ENCODE data around the gene WWP2. TPM values are rescaled to one million over a fixed set of nuclear protein-coding genes. Genes with fewer than 3 reads are reported as not detected.
"Not testable (repeated sequence)": the region's sequence is repeated elsewhere in the genome, so short reads cannot be mapped to it uniquely, and the experiment has no call there.

WWP2 gene
- total RNA-seq, 1 donor = 42.0 TPM

DNA sequence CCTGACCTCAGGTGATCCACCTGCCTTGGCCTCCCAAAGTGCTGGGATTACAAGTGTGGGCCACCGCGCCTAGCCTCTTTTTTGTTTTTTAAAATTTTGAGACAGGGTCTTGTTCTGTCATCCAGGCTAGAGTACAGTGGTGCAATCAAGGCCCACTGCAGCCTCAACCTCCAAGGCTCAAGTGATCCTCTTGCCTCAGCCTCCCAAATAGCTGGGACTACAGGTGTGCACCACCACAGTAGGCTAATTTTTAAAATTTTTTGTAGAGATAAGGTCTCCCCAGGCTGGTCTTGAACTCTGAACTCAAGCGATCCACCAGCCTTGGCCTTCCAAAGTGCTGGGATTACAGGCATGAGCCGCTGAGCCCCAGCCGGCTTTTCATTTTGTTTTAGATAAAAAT, 92.6 kb downstream of the WWP2 start:
- DNase-seq (ENCODE audit: low read depth in 2 of 3, low spot score in 2 of 3) = not testable (repeated sequence)

GRCh38 chr16:69855592-69855991, 93.5 kb downstream of the WWP2 start:
- no peak for DNase-seq (ENCODE audit: low read depth in 2 of 3, low spot score in 2 of 3)

- peak in 1 of 3 donors; percentile 32 for DNase-seq (ENCODE audit: low read depth in 2 of 3, low spot score in 2 of 3)
Observed at GRCh38 chr16:69858191-69859104, 96.3 kb downstream of the WWP2 start.

GRCh38 chr16:69859105-69859989, 97.2 kb downstream of the WWP2 start:
- peak in 2 of 3 donors; percentile 24 to 56 for DNase-seq (ENCODE audit: low read depth in 2 of 3, low spot score in 2 of 3)

- no peak for DNase-seq (ENCODE audit: low read depth in 2 of 3, low spot score in 2 of 3)
Observed at GRCh38 chr16:69860233-69861231, 98.4 kb downstream of the WWP2 start.

- no peak for DNase-seq (ENCODE audit: low read depth in 2 of 3, low spot score in 2 of 3)
Observed at GRCh38 chr16:69861292-69862030, 99.3 kb downstream of the WWP2 start.

GRCh38 chr16:69863401-69864281, 101.5 kb downstream of the WWP2 start:
- DNase-seq (ENCODE audit: low read depth in 2 of 3, low spot score in 2 of 3) = no peak

DNA sequence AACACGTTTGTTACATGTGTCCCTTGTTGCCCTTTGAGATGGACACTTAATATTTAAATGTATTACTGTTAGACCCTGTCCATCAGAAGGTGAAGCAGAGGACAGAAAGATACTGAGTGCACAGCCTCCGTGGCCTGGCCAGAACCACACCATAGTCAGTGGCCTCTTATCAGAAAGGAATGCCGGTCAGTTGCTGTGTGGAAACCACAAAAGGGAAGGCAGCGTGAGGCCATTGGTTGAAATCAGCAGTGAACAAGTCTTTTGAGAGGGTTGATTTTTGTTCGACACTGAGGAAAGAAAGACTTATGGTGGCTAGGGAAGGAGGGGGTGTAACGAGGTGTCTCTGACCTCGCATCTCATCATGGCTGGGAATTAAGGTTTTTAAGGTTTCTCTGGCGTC, 103.6 kb downstream of the WWP2 start:
- no peak for DNase-seq (ENCODE audit: low read depth in 2 of 3, low spot score in 2 of 3)

DNA sequence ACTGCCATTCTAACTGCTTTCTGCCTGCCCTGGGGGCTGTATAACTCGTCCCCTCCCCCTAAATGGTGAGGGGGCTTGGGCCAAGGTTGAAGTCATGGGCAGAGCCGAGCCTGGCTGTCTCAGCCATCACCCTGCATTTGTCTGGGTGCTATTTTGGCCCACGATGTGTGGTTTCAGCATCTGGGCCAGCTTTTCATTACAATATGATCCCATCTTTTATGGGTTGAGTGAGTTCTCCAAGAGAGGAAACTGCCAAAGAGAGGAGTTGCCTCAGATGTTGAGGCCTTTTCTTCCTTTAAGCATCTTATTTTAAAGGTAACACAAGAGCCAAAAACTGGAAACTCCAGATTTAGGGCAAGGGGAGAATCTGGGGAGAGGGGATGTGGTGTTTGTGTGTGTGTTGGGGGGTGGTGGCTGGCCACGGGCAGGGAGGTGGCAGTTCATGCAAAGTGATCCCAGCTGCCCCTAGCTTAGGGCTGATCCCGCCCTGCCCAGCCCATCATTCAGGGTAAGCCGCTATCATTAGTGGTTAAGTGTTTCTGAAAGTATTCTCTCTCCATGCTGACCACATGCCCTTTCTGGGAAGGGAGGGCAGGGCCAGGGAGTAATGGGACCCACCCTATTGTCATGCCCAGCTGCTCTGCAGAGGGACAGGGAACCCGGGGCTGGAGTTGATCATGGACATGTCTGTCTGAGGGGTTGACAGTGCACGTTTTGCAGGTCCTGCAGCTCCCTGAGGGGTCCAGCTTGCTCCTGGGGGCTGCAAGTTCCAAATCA, 105.8 kb downstream of the WWP2 start:
- no peak for DNase-seq (ENCODE audit: low read depth in 2 of 3, low spot score in 2 of 3)

- no peak for DNase-seq (ENCODE audit: low read depth in 2 of 3, low spot score in 2 of 3)
Observed at GRCh38 chr16:69870761-69871160, 108.6 kb downstream of the WWP2 start.

- no peak for DNase-seq (ENCODE audit: low read depth in 2 of 3, low spot score in 2 of 3)
Observed at GRCh38 chr16:69871708-69872107, 109.6 kb downstream of the WWP2 start.

DNA sequence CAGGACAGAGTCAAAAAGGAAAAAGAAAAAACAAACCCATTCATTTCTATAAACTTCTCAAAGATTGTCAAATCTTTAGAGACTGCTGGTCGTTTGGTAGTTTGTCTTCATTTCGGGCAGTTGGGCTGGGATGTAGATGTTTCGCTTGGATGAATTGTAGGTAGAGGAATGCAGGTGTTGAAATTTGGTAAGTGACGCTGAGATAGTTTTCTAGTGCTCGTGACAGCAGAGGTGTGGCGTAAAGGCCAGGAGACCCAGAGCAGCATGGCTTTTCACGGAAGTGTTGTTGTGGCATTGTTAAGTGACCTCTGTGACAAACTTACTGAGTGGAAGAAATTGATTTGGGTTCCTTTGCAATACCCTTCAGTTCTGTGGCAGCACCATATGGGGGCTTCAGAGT, 110.8 kb downstream of the WWP2 start:
- no peak for DNase-seq (ENCODE audit: low read depth in 2 of 3, low spot score in 2 of 3)

DNA sequence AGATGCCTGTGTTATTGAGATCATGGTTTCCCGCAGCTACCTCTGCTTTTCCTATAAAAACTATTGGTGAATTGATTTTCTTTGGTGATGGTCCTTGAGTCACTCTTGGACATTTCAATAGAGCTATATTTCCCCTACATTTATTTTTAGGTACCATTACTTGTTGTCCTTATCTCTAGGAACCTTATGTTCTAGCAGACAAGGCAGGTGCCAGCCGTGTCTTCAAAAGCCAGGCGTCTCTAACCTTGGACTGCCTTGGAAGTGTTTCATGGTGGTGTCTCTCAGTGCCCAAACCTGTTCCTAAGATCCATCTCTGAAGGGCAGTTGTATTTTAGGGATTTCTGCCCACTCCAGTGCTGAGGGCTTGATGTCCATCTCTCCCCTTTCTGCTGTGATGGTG, 111.7 kb downstream of the WWP2 start:
- no peak for DNase-seq (ENCODE audit: low read depth in 2 of 3, low spot score in 2 of 3)

DNA sequence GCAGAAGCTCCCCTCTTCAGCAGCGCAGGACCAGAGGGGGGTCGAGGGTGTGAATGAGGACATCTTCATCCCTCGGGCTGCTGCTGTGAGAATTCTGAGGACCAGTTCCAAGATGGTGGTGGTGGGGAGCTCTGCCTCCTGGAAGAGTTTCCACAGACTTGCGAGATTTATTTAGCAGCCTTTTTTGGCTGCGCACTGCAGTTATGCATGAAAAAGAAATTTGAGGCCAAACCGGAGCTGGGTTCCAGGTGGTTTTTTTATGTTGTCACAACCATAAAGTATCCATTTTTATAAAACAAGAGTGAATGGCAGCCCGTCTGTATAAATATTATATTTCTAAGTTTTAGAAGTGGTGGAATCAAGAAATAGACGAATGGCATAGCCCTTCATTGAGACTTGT, 112.1 kb downstream of the WWP2 start:
- no peak for DNase-seq (ENCODE audit: low read depth in 2 of 3, low spot score in 2 of 3)

DNA sequence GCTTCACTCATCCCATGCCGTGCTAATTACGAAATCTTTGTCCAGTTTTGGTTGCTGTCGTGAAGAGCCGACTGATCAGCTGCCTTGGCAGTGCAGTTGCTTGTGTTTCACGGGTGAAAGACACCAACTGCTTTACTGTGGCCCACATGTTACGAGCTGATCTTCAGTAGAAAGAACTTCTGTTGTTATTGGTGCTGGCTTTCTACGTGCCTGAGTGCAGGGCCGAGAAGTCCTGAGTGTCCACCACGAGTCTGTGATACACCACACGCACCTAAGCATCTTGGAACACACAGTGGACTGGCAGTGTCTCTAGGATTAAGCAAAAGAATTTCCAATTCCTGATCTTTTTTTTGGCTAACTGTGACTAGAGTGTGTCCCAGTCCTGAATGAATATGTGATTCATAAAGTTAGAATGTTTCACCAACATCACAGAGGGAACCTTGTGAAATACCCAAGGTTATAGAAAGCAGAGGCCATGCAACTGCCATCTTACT, 118.6 kb downstream of the WWP2 start:
- no peak for DNase-seq (ENCODE audit: low read depth in 2 of 3, low spot score in 2 of 3)

DNA sequence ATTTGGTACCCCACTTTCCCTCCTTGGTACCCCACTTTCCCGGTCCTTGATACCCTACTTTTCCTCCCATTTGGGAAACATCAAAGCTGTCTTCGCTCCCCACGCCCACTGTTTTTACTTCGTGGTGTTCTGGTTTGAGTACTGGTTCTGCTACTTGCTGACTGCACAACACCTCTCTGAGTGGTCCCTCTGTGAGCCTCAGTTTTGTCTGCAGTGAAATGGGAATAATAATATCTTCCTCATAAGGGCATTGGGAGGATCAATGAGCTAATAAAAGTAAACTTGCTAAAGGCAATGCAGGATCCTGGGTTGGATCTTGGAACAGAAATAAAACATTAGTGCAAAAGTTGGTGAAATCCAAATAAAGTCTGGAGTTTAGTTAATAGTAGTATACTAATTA, 119.0 kb downstream of the WWP2 start:
- DNase-seq (ENCODE audit: low read depth in 2 of 3, low spot score in 2 of 3) = no peak

GRCh38 chr16:69883744-69884143, 121.6 kb downstream of the WWP2 start:
- DNase-seq (ENCODE audit: low read depth in 2 of 3, low spot score in 2 of 3) = no peak

DNA sequence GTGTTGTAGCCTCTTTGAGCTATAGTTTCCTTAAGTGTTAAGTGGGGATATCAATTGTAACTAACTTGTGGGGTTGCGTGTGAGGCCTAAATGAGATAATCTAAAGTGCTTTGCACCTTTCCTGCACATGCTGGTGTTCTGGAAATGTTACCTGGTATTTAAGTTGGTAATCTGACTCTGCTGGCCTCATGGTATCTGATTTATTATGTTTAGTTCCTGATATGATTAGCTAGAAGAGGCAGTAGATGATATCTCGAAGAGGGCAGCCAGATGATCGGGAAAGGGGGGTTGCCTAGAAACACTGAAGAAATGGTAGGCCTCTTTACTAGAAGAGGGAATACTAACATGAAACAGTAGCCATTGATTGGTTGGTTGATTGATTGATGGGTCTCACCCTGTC, 123.6 kb downstream of the WWP2 start:
- DNase-seq (ENCODE audit: low read depth in 2 of 3, low spot score in 2 of 3) = no peak

Data from hematopoietic multipotent progenitor cell (in vitro differentiated cells).